C4-2B (cell line): ENCODE measurements around the gene FANCD2.

Experiments
- ZFX ChIP-seq: fragments of 450-650 bp; IDR thresholded peaks from 2 replicates; pipeline ENCODE4 v1.6.1; 2017
- TF ChIP-seq, protein P1 (sequence below): fragments of 450-650 bp; conservative IDR thresholded peaks from 2 replicates; pipeline ENCODE4 v1.5.1; 2017; ENCODE audit warnings: mild to moderate bottlenecking

DNA sequence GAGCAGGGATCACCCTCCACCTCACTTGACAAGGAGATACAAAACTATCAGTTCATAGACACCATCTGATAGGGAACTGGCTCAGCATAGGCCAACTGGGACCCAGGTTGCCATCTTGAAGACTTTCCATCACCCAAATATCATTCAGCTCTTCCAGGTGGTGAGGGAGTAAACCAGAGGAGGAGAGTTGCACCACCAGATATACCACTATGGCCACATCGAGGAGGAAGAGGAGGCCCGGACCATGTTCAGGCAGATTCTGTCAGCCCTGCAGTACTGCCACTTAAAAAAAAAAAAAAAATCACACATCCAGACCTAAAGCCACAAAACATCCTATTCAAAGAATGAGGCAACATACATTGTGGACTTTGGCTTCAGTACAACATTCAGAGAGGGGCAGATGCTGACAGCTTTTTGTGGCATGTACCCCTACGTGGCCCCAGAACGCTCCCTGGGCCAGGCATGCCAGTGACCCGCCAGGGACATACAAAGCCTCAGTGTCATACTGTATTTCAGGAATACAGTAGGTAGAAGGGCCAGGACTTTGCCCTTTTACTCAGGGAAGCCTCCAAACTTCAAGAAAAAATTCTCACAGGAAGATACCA, 21.2 kb upstream of the FANCD2 start:
- TF ChIP-seq, protein P1, sequence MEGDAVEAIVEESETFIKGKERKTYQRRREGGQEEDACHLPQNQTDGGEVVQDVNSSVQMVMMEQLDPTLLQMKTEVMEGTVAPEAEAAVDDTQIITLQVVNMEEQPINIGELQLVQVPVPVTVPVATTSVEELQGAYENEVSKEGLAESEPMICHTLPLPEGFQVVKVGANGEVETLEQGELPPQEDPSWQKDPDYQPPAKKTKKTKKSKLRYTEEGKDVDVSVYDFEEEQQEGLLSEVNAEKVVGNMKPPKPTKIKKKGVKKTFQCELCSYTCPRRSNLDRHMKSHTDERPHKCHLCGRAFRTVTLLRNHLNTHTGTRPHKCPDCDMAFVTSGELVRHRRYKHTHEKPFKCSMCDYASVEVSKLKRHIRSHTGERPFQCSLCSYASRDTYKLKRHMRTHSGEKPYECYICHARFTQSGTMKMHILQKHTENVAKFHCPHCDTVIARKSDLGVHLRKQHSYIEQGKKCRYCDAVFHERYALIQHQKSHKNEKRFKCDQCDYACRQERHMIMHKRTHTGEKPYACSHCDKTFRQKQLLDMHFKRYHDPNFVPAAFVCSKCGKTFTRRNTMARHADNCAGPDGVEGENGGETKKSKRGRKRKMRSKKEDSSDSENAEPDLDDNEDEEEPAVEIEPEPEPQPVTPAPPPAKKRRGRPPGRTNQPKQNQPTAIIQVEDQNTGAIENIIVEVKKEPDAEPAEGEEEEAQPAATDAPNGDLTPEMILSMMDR, result no peak
- TF ChIP-seq ZFX, result no peak
